Measurements from ENCODE around the gene ZNF598.
A peak's percentile ranks its signal among the peaks of the same experiment; 100 is the strongest.

Gene ZNF598

DNA sequence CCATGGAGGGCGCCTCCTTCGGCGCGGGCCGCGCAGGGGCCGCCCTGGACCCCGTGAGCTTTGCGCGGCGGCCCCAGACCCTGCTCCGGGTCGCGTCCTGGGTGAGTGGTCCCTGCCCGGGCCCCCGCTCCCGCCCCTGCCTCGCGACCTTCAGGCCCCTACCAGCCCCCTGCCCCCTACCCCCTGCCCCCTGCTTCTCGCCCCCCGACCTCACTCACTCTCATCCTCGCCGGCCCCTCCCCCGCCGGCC is 19.6 kb downstream of the ZNF598 start:
- no peak for DNase-seq

DNA sequence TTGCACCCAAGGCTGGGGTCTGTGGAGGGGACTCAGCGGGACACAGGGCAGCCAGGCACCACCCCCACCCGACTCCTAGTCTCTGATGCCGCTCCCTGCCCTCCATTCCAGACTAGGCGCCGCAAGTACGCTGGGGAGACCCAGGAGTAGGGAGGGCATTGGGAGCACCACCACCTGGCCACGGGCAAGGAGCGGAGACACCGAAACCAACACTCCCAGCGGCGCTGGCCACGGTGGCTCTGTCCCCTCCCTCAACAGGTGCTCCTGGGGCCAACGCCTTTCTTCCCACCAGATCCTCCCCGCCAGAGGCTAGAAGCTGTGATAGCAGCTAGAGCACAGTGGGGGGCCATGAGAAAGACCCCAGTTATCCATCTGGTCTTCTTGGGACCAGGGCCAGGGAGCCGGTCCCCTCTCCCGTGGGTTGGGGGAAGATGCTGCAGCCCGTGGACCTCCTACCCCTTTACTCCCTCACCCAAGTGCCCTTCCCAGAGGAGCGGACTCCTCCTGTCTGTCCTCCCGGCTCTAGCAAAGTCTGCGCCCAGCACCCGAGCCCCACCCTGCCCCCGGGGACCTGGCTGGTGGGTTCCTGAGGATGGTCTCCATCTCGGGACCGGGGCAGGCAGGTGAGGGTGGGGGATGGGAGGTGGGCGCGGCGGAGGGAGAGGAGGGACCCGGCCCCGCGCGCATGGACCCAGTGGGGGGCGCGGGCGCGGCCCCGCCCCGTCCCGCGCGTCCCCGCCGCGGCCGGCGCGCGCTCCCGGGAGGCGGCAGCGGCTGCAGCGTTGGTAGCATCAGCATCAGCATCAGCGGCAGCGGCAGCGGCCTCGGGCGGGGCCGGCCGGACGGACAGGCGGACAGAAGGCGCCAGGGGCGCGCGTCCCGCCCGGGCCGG is 20.2 kb downstream of the ZNF598 start, which contains the start of gene SYNGR3:
SYNGR3 (plus strand) TSS at position 762 of the 892 bp plus-strand sequence. CDS start 133 bp downstream, outside the sequence.
- DNase-seq, result no peak

DNA sequence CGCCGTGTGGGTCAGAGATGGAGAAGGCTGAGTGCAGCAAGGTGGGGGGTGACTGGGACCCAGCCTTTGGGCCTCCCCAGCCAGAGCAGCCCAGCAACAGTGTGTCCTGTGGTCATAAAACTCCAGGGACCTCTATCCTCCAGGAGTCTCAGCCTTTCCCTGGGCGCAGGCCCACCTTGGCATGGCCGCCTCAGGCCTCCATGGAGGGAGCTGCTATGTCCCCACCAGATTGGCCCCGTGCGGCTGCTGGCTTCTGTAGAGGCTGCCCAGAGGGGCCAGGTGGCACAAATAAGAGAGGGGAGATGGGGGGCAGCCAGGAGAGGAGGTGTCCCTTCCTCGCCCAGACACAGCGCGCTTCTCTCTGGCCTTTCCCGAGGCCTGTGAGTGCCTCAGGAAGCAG is 22.4 kb downstream of the ZNF598 start:
- DNase-seq, result no peak

DNA sequence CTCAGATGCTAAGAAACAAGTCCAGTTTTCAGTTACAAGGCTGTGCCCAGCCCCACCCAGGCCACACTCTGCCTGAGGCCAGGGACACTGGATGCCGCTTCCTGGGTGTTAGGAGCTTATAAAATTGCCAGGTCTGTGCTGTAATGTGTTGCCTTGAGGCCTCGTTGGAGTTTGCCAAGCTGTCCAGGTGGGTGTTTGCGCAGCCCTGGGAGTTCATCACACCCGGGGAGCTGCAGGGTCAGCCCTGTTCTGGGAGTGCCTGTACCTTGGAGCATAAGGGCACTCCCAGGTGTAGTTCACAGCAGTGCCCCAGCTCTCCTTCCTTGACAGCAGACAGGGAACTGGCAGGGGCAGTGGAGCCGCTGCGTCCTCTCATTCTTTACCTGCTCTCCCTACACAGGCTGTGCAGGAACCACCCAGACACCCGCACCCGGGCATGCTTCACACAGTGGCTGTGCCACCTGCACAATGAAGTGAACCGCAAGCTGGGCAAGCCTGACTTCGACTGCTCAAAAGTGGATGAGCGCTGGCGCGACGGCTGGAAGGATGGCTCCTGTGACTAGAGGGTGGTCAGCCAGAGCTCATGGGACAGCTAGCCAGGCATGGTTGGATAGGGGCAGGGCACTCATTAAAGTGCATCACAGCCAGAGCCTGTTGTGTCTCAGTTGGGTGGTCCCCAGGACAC is 24.0 kb downstream of the ZNF598 start:
- no peak for DNase-seq

DNA sequence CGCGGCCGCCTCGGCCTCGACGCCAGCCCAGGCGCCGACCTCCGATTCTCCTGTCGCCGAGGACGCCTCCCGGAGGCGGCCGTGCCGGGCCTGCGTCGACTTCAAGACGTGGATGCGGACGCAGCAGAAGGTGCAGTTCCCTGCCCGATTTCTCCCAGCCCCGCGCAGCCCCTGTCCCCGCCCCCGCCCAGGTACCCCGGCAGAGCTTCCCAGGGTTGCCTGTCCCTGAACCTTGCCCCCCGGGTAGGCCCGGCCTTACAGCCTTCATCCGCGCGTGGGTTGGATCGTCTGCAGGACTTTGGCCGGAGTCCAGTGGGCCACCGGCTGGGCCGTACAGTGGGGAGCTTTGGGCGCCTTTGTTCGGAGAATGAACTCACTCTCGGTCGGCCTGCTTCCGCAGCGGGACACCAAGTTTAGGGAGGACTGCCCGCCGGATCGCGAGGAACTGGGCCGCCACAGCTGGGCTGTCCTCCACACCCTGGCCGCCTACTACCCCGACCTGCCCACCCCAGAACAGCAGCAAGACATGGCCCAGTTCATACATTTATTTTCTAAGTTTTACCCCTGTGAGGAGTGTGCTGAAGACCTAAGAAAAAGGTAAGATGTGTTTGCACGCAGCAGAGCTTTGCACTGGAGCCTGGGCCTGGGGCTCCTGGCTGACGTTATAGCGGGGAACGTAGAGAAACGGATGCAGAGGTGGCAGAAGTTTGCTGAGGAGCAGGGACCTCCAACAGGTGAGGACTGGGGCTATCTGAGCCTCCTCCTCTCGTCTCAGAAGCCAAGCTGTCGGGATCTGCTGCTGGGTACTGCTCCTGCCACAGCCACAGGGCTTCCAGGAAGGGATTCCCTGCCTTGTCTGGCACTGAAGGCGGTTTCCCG is 25.0 kb downstream of the ZNF598 start:
- DNase-seq, result no peak

DNA sequence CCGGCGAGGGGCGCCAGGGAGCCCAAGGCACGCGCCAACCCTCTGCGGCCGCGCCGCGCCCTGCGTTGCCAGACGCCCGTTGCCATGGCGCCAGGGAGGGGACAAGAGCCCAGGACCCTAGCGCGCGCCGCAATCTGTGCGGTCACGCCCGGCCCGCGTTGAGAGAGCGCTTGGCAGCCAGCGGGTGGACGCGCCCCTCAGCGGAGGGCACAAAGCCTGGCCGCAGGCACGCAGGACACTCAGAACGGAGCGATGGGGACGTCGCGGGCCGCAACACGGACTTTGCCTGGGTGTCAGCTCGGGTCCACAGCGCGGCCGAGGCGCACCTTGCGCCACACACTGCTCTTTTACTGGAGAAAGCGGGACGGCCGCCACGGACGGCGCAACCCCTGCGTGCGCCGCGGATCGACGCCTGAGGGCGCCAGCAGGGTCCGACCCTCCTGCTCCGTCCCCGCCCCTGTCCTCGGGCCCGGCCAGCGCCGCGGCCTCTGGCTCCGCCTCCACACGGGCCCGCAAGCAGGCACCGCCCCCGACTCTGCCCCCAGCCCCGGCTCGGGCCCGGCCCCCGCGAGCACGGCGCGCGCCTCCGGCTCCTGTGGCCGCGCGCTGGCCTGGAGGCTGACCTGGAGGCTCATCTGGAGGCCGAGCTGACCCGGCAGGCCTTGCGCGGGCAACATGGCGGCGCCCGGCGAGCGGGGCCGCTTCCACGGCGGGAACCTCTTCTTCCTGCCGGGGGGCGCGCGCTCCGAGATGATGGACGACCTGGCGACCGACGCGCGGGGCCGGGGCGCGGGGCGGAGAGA is 25.9 kb downstream of the ZNF598 start, which contains the start of gene GFER:
GFER (plus strand) TSS at position 650 of the 803 bp plus-strand sequence; CDS start at position 676, 26 bp downstream.
- peak; percentile 79 for DNase-seq

DNA sequence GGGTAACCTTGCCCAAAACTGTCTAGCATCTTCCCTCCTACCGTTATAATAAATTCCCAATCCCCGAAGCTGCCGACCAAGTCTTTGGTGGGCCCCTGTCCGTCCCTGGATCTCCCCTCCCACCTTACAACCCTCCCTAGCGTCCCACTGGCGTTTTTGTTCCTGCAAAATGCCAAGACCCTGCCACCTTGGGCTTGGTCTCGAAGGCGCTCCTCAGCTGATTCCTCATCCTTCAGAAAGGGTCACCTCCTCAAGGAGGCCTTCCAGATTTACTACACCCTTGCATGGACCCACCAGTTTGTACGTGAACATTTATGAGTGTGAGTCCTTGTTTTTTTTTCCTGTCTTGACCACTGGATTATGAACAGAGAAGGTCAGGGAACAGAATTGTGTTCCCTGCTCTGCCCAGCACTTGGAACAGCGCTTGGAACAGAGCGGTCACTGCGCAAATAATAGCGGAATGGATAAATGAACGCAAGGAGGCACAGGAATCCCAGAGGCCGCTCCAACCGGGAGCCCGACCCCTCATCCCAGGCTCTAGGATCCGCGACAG is 26.6 kb downstream of the ZNF598 start:
- no peak for DNase-seq

DNA sequence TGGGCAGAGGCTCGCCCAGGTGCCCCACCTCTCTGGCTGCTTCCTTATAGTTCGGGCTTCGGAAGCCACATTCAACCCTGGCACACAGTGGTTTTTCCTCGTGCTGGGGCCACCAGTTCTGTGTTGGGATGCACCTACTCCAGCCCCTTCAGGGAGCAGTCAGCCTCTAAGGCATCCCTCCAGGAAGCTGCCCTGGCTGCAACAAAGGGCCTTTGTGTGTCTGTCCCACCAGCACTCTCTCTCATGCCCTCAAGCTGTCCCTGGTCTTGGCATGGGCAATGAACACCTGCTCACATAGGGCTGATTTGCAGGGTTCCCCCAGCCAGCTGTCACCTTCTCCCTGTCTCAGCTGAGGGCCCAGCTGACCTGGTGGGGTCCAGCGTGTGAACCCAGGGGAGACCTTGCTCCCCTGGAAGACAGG is 27.6 kb downstream of the ZNF598 start:
- DNase-seq, result no peak

DNA sequence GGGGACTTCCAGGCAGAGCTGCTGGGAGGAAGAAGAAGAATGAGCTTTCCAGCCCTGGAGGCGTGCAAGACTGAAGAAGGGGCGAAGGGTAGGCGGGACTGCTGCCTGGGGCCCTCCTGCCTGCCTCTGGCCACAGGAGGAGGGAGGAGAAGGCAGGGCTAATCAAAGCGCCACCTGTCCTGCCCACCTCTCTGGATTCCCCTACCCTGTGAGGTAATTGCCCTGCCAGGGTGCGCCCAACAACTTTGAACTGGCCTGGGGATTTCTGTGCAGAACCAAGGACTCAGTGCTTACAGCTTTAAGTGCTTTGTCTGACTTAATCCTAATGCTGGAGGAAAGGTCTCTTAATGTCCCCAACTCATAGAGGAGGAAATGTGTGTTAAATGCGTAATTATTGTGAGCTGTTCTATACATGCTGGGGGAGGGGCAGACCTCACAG is 28.2 kb downstream of the ZNF598 start, which contains the start of gene NOXO1:
NOXO1 (minus strand) TSS at position 72 of the 439 bp plus-strand sequence. CDS start 290 bp downstream, outside the sequence.
- DNase-seq, result no peak

DNA sequence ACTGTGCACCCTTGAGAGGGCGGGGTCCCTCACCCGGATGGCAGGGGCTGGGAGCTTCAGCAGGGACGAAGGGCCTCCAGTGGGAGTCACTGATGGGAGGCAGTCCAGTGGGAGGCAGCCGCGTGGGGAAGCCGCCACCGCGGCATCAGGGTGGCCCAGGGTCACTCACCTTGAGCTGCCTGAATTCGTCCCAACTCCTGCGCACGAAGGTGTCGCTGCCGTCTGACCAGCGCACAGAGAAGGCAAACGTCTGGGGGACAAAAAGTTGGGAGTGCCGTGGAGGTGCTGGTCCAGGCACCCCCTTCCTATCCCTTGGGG is 28.9 kb downstream of the ZNF598 start:
- DNase-seq, result no peak

DNA sequence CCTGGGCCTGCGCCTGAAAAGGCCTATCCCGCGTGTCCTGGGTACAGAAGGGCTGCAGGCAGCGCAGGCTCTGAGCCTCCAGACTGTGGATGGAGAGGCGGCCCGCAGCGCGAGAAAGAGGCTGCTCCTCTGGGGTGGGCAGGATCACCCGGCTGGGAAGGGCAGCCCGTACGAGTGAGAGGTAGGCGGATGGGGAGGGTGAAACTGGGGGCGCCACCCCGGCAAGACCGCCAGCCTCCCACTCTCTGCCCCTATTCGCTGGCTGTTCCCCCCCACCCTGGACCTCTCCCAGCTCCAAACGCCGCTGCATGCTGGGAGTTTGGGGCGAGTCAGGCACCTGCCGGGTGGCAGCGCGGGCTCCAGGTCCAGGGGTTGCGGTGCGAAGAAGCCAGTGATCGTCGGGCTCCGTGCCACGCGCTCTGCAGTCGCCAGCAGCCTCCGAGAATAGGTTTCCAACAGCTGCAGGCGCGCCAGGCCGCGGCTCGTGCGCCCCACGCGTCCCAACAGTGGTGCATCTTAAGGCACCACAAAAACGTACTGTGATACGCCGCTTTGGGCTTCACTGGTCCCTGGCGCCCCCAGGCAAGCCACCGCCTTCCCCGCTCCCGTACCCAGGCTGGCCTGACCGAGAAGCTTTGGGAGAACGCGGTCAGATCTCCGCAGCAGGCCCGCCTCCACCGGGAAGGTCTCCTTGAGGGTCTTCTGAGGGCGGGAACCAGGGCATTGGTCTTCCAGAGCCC is 29.4 kb downstream of the ZNF598 start:
- DNase-seq, result no peak

DNA sequence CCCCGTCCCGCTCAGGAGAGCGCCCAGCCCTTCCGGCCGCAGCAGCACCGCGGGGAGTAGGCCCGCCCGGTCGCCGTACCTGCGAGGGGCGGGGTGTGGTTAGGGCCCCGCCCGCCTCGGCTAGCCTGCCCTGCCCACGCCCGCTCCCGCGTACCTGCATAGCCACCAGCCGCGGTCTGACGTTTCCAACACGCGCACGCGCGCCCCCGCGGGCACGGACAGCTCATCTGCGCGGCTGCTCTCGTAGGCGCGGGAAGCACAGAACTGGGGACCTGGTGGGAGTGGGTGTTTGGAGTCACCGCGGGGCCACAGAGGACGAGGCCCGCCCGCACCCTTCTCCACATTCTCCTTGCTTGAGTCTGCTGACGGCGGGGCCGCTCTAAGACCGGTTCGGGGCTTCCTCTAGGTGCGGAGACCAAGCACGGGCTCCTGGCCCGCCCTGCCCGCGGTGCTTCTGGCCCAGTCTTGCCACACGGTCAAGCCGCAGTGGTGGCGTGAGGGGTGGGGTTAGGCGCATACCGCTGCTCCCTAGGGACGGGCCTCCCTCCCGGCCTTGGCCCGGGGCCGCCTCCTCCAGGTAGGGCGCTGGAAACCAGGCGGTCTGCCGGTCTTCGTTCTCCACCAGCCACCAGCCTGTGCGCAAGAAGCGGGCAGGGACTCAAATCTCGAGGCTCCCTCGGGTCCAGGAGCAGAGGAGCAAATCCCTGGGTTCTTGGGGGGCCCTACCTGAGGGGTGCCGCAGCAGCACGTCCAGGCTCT is 30.2 kb downstream of the ZNF598 start:
- DNase-seq, result peak; percentile 56

DNA sequence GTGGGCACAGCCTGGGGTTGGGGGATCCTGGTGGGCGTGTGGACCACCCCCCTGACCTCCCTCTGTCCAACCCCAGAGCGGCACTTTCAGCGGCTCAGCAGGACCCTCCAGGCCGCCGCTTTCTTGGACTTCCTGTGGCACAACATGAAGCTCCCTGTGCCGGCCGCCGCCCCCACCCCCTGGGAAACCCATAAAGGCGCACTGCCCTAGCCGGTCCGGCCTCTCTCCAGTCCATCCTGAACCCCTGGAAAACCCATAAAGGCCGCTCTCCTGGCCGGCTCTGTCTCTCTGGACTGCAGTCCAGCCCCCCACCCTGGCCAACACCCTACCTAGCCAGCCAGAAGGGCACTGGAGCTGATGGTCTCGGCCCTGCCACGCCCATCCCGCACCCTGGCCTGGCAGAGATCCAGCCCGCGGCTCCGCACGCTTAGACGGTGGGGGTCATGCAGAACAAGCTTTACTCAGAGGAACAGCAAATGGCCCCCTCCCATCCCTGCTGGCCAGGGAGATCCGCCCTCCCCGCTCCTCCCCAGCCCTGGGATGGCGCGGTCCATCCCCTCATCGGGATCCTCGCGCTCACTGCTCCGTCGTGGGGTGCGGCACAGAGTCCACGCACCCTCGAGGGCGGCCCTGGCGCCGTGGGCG is 31.0 kb downstream of the ZNF598 start:
- DNase-seq, result no peak

DNA sequence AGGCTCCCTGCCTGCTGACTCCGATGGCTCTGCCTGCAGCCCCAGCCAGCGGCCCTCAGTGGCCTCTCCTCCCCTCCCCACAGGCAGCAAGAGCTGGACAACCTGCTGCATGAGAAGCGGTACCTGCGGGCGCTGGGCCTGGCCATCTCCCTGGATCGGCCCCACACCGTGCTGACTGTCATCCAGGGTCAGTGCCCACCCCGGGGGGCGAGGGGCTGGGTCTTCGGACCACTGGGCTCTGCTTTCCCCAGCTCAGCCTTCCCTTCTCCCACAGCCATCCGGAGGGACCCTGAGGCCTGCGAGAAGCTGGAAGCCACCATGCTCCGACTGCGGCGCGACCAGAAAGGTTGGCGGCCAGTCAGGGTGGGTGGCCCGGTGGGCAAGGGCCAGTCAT is 31.7 kb downstream of the ZNF598 start:
- DNase-seq, result no peak

DNA sequence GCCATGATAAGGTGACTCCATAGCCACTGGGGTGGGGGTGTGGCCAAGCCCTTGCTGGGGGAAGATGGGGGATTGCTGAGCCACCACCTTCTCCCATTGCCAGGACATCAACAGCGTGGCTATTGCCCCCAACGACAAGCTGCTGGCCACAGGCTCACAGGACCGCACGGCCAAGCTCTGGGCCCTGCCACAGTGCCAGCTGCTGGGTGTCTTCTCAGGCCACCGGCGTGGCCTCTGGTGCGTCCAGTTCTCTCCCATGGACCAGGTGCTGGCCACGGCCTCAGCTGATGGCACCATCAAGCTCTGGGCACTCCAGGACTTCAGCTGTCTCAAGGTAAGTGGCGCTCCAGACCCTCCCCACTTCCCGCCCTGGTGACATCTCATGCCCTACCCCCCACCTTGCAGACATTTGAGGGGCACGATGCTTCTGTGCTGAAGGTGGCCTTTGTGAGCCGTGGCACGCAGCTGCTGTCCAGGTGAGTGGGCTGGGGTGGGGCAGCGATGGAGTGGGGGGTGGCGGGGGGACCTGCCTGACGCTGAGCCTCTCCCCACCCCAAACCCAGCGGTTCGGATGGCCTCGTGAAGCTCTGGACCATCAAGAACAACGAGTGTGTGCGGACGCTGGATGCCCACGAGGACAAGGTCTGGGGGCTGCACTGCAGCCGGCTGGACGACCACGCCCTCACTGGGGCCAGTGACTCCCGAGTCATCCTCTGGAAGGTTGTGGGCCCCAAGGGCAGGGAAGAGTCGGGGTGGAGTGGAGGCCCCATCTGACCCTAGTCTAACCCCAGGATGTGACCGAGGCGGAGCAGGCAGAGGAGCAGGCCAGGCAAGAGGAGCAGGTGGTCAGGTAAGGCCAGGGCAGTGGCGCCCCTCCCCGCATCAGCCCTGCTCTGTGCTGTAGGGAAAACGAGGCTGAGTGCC is 32.4 kb downstream of the ZNF598 start:
- DNase-seq, result no peak

DNA sequence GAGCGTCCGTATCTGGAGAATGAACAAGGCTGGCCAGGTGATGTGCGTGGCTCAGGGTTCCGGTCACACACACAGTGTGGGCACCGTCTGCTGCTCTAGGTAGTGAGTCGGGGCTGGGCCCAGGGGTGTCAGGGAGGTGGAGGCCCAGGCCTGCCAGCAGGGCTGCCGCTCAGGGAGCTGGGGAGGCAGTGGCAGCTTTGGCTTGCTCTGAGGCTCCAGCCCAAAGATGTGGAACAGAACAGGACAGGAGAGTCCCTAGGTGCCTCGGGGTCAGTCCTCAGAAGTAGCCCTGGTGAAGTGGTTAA is 33.5 kb downstream of the ZNF598 start:
- DNase-seq, result no peak

DNA sequence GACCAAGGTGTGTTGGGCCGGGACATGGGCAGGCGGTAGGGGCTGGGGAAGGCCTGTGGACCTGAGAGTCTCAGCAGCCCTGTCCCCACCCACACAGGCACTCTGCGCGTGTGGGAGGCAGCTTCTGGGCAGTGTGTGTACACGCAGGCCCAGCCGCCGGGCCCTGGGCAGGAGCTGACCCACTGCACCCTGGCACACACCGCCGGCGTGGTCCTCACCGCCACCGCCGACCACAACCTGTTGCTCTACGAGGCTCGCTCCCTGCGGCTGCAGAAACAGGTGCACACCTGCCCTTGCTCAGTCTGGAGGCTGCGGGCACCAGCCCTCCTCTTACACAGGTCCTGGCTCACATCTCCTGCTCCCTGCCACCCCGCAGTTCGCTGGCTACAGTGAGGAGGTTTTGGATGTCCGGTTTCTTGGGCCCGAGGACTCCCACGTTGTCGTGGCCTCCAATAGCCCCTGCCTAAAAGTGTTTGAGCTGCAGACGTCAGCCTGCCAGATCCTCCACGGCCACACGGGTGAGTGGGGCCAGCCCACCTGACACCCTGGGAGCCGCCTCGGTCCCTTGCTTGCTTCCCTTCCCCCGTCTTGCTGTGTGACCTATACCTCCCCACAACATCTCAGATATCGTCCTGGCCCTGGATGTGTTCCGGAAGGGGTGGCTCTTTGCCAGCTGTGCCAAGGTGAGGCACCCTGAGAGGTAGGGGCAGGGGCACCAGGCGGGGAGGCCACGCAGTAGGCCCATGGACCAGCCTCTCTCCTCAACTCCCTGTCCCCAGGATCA is 34.0 kb downstream of the ZNF598 start:
- DNase-seq, result no peak

All from activated naive CD4-positive, alpha-beta T cell treated with Interleukin-2 at 50 U/mL for 16 hours (primary cell).